ENCODE data around the gene RORC. TPM values are rescaled to one million over a fixed set of nuclear protein-coding genes. Genes with fewer than 3 reads are reported as not detected.

RORC gene
- total RNA-seq, 1 donor from 2014 or later: not detected

- TF ChIP-seq CTCF (IDR thresholded peaks at IDR 0.05): no peak
- H3K4me3 Mint-ChIP-seq (ENCODE audit: unreplicated experiment): no peak overlapping the region
- H3K27ac Mint-ChIP-seq (ENCODE audit: unreplicated experiment): no peak overlapping the region
- H3K36me3 Mint-ChIP-seq (ENCODE audit: low read depth): peaks cover 11% of the 10 kb centered on the region
- no peaks in the 10 kb centered on the region for H3K27me3 Mint-ChIP-seq (ENCODE audit: low read depth)
- no peaks in the 10 kb centered on the region for H3K4me1 Mint-ChIP-seq (ENCODE audit: low read depth)
- no peaks in the 10 kb centered on the region for H3K9me3 Mint-ChIP-seq (ENCODE audit: low read depth)
- DNase-seq (ENCODE audit: low spot score): no peak
Observed at GRCh38 chr1:151779852-151780251, 51.8 kb downstream of the RORC start.

- no peak for DNase-seq (ENCODE audit: low spot score)
- no peak for TF ChIP-seq CTCF (IDR thresholded peaks at IDR 0.05)
- no peak overlapping the region for H3K4me3 Mint-ChIP-seq (ENCODE audit: unreplicated experiment)
- H3K36me3 Mint-ChIP-seq (ENCODE audit: low read depth): peaks cover 13% of the 10 kb centered on the region
- no peaks in the 10 kb centered on the region for H3K27me3 Mint-ChIP-seq (ENCODE audit: low read depth)
- H3K27ac Mint-ChIP-seq (ENCODE audit: unreplicated experiment): no peak overlapping the region
- no peaks in the 10 kb centered on the region for H3K9me3 Mint-ChIP-seq (ENCODE audit: low read depth)
- no peaks in the 10 kb centered on the region for H3K4me1 Mint-ChIP-seq (ENCODE audit: low read depth)
Observed at GRCh38 chr1:151777317-151777716, 54.3 kb downstream of the RORC start.

GRCh38 chr1:151776665-151777062 is 54.9 kb downstream of the RORC start:
- Mint-ChIP-seq H3K27me3 (ENCODE audit: low read depth) (no peaks in the 10 kb centered on the region), H3K4me3 (ENCODE audit: unreplicated experiment) (no peak overlapping the region), H3K4me1 (ENCODE audit: low read depth) (no peaks in the 10 kb centered on the region), H3K27ac (ENCODE audit: unreplicated experiment) (no peak overlapping the region), H3K36me3 (ENCODE audit: low read depth) (peaks cover 13% of the 10 kb centered on the region), H3K9me3 (ENCODE audit: low read depth) (no peaks in the 10 kb centered on the region)
- DNase-seq (ENCODE audit: low spot score): no peak
- TF ChIP-seq CTCF (IDR thresholded peaks at IDR 0.05): no peak

GRCh38 chr1:151775894-151776664 is 55.5 kb downstream of the RORC start:
- Mint-ChIP-seq H3K27ac (ENCODE audit: unreplicated experiment) (no peak overlapping the region), H3K27me3 (ENCODE audit: low read depth) (no peaks in the 10 kb centered on the region), H3K4me1 (ENCODE audit: low read depth) (no peaks in the 10 kb centered on the region), H3K4me3 (ENCODE audit: unreplicated experiment) (no peak overlapping the region), H3K9me3 (ENCODE audit: low read depth) (no peaks in the 10 kb centered on the region), H3K36me3 (ENCODE audit: low read depth) (peaks cover 10% of the 10 kb centered on the region)
- no peak for TF ChIP-seq CTCF (IDR thresholded peaks at IDR 0.05)
- DNase-seq (ENCODE audit: low spot score): no peak

GRCh38 chr1:151774256-151774922 is 57.2 kb downstream of the RORC start:
- no peak for TF ChIP-seq CTCF (IDR thresholded peaks at IDR 0.05)
- peaks cover 10% of the 10 kb centered on the region for H3K36me3 Mint-ChIP-seq (ENCODE audit: low read depth)
- no peak overlapping the region for H3K27ac Mint-ChIP-seq (ENCODE audit: unreplicated experiment)
- H3K4me3 Mint-ChIP-seq (ENCODE audit: unreplicated experiment): no peak overlapping the region
- DNase-seq (ENCODE audit: low spot score): no peak
- H3K4me1 Mint-ChIP-seq (ENCODE audit: low read depth): no peaks in the 10 kb centered on the region
- no peaks in the 10 kb centered on the region for H3K9me3 Mint-ChIP-seq (ENCODE audit: low read depth)
- H3K27me3 Mint-ChIP-seq (ENCODE audit: low read depth): no peaks in the 10 kb centered on the region

All from chondrocyte (in vitro differentiated cells).